Measurements from ENCODE around the gene ANKS6. TPM values are rescaled to one million over a fixed set of nuclear protein-coding genes. Genes with fewer than 3 reads are reported as not detected.

The ANKS6 gene
- total RNA-seq, result 10 to 100 TPM; 41.7 to 55.2 TPM
- polyA plus RNA-seq (2013, experiment 1 of 2), result 28.1 TPM
- 26.3 TPM for polyA plus RNA-seq (2013, experiment 2 of 2)
- long read RNA-seq, experiment 1, partial matches to known transcripts, result 14 of 28 reads
- long read RNA-seq, experiment 1, other reads (novel, unspliced or antisense), result 14 of 28 reads
- long read RNA-seq, experiment 2, full-length matches to known transcripts, result 14 of 160 reads
- long read RNA-seq, experiment 2, partial matches to known transcripts, result 69 of 160 reads
- long read RNA-seq, experiment 2, other reads (novel, unspliced or antisense), result 77 of 160 reads
- long read RNA-seq, experiment 3, partial matches to known transcripts, result 2 of 16 reads
- long read RNA-seq, experiment 3, other reads (novel, unspliced or antisense), result 14 of 16 reads
- long read RNA-seq, experiment 4, partial matches to known transcripts, result 3 of 5 reads
- long read RNA-seq, experiment 4, other reads (novel, unspliced or antisense), result 2 of 5 reads

DNA sequence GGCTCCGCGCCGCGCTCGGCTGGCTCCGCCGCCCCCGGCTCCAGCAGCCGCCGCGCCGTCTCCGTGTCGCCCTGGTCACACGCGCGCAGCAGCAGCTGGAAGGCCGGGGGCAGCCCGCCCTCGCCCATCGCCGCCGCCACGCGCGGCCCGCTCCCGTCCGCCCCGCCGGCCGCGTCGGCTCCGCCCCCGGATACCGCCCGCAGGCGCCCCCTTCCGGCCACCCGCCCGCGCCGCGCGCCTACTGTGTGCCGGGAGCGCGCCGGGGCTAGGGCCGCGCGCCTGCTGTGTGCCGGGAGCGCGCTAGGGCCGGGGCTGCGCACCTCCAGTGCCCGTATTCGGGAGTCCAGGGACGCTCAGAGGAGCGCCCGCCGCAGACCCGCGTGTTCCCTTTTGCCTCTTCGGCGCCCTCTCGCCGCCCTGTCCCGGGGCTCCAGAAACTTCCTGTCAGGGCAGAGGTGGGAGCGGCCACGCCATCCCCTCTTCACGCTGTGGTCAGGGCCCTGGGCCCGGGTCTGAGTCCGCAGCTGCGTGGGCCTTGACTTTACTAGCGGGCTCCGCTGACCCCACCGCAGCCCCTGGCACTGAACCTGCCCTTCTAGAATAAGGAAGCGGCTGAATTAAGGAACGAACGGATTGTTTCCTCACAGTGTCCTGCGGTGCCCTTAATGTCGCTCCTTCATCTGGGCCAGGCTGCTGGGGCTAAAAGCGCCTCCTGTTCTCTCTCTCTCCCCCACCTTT lies at the start of gene ANKS6:
Gene ANKS6, minus strand, starts transcription at position 192 of the 738 bp plus-strand sequence. Its CDS starts 64 bp downstream, at position 128.
- Histone ChIP-seq H3K9me3 (ENCODE audit: control insufficient read depth, low read length) (peaks cover 11% of the 10 kb centered on the region), H3K36me3 (ENCODE audit: control insufficient read depth, insufficient read depth, low read length) (no peaks in the 10 kb centered on the region), H3K4me3 (ENCODE audit: low read length) (peak within 1 kb of the TSS; percentile 86), H3K27me3 (ENCODE audit: control insufficient read depth, insufficient read depth, low read length, poor library complexity, severe bottlenecking) (peaks cover 24% of the 10 kb centered on the region), H3K4me1 (ENCODE audit: control insufficient read depth, insufficient read depth, low read length) (peaks cover 15% of the 10 kb centered on the region), H3K9ac (ENCODE audit: extremely low read depth, low read length, poor library complexity, severe bottlenecking) (no peak within 1 kb of the TSS), H3K27ac (ENCODE audit: low read depth, low read length) (no peak within 1 kb of the TSS)
- TF ChIP-seq, protein P1, sequence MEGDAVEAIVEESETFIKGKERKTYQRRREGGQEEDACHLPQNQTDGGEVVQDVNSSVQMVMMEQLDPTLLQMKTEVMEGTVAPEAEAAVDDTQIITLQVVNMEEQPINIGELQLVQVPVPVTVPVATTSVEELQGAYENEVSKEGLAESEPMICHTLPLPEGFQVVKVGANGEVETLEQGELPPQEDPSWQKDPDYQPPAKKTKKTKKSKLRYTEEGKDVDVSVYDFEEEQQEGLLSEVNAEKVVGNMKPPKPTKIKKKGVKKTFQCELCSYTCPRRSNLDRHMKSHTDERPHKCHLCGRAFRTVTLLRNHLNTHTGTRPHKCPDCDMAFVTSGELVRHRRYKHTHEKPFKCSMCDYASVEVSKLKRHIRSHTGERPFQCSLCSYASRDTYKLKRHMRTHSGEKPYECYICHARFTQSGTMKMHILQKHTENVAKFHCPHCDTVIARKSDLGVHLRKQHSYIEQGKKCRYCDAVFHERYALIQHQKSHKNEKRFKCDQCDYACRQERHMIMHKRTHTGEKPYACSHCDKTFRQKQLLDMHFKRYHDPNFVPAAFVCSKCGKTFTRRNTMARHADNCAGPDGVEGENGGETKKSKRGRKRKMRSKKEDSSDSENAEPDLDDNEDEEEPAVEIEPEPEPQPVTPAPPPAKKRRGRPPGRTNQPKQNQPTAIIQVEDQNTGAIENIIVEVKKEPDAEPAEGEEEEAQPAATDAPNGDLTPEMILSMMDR (conservative IDR thresholded peaks at IDR 0.05), result peak; percentile 68
- WGBS, 2 experiments (ENCODE audit: insufficient coverage in 1 of 2, insufficient read length in 1 of 2), result 6 to 9% methylated on average over 35 to 86 of the region's 86 CpGs
- DNase-seq, result peak; percentile 93
- H3K4me3 Mint-ChIP-seq, result peak within 1 kb of the TSS; percentile 61
- H3K9me3 Mint-ChIP-seq, result peaks cover 15% of the 10 kb centered on the region
- peak within 1 kb of the TSS; percentile 26 for H3K27ac Mint-ChIP-seq
- peaks cover 53% of the 10 kb centered on the region for H3K27me3 Mint-ChIP-seq (ENCODE audit: insufficient read depth)
- H3K36me3 Mint-ChIP-seq (ENCODE audit: low read depth), result peaks cover 6% of the 10 kb centered on the region
- peaks cover 31% of the 10 kb centered on the region for H3K4me1 Mint-ChIP-seq

DNA sequence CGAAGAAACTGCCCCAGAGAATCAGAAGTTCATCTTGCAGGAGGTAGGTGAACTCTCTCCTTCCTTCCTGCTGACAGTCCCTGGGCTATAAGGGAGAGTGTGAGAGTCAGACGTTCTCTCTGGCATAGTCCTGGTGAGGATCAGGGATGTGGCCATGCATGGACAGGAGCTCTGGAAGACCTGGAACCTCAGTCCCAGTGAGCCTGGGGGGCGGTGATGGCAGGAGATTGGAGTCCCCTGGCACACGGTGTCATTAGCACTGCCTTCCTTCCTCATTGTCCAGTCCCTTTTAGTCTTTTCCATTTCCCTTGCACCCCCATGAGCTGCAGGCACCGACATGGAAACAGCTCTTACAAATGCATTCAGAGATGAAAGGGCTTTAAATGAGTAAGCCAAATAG lies 49.7 kb upstream of the ANKS6 start:
- H3K4me1 Mint-ChIP-seq, result peaks cover 24% of the 10 kb centered on the region
- H3K4me3 Mint-ChIP-seq, result no peak overlapping the region
- no peaks in the 10 kb centered on the region for H3K27me3 Mint-ChIP-seq (ENCODE audit: insufficient read depth)
- H3K9me3 Mint-ChIP-seq, result no peaks in the 10 kb centered on the region
- DNase-seq, result no peak
- Histone ChIP-seq H3K4me3 (ENCODE audit: low read length) (no peak overlapping the region), H3K36me3 (ENCODE audit: control insufficient read depth, insufficient read depth, low read length) (peaks cover 3% of the 10 kb centered on the region), H3K27ac (ENCODE audit: low read depth, low read length) (no peak overlapping the region), H3K27me3 (ENCODE audit: control insufficient read depth, insufficient read depth, low read length, poor library complexity, severe bottlenecking) (no peaks in the 10 kb centered on the region), H3K4me1 (ENCODE audit: control insufficient read depth, insufficient read depth, low read length) (peaks cover 23% of the 10 kb centered on the region), H3K9ac (ENCODE audit: extremely low read depth, low read length, poor library complexity, severe bottlenecking) (no peak overlapping the region), H3K9me3 (ENCODE audit: control insufficient read depth, low read length) (no peaks in the 10 kb centered on the region)
- H3K36me3 Mint-ChIP-seq (ENCODE audit: low read depth), result peaks cover 21% of the 10 kb centered on the region
- TF ChIP-seq, protein P1 (conservative IDR thresholded peaks at IDR 0.05), result no peak
- no peak overlapping the region for H3K27ac Mint-ChIP-seq
- 87 to 93% methylated on average over 4 to 5 of the region's 5 CpGs for WGBS, 2 experiments (ENCODE audit: insufficient coverage in 1 of 2, insufficient read length in 1 of 2)

DNA sequence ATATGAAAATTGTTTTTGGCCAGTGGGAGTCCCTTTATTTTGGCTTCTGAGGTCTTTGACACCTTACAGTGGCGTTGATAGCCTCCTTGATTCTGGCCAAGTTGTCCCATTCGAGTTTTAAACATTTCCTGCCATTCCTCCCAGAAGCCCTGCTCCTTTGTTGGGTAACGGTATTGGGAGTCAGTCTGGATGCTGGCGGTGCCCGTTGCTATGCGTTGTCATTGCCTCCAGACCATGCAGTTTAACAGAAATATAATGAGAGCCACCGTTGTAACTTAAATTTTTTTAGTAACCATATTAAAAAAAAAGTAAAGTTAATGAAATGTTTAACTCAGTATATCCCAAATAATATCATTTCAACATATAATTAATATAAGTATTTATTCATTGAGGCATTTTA lies 46.2 kb upstream of the ANKS6 start:
- peaks cover 32% of the 10 kb centered on the region for H3K36me3 Mint-ChIP-seq (ENCODE audit: low read depth)
- WGBS, 2 experiments (ENCODE audit: insufficient coverage in 1 of 2, insufficient read length in 1 of 2), result 93 to 94% methylated on average over 3 to 6 of the region's 7 CpGs

More for the DNA sequence above, 46.2 kb upstream of the ANKS6 start:
- no peak overlapping the region for H3K4me3 ChIP-seq (ENCODE audit: low read length)
- Mint-ChIP-seq H3K27me3 (ENCODE audit: insufficient read depth) (no peaks in the 10 kb centered on the region), H3K27ac (no peak overlapping the region), H3K4me3 (no peak overlapping the region), H3K4me1 (no peaks in the 10 kb centered on the region), H3K9me3 (no peaks in the 10 kb centered on the region)
- H3K36me3 ChIP-seq (ENCODE audit: control insufficient read depth, insufficient read depth, low read length), result peaks cover 3% of the 10 kb centered on the region
- H3K9ac ChIP-seq (ENCODE audit: extremely low read depth, low read length, poor library complexity, severe bottlenecking), result no peak overlapping the region
- TF ChIP-seq, protein P1 (conservative IDR thresholded peaks at IDR 0.05), result no peak
- no peaks in the 10 kb centered on the region for H3K27me3 ChIP-seq (ENCODE audit: control insufficient read depth, insufficient read depth, low read length, poor library complexity, severe bottlenecking)
- H3K4me1 ChIP-seq (ENCODE audit: control insufficient read depth, insufficient read depth, low read length), result no peaks in the 10 kb centered on the region
- no peak for DNase-seq
- H3K27ac ChIP-seq (ENCODE audit: low read depth, low read length), result no peak overlapping the region
- no peaks in the 10 kb centered on the region for H3K9me3 ChIP-seq (ENCODE audit: control insufficient read depth, low read length)
